Measurements from ENCODE around the gene SH3BP2. TPM values are rescaled to one million over a fixed set of nuclear protein-coding genes. Genes with fewer than 3 reads are reported as not detected.

Gene SH3BP2
- total and polyA plus RNA-seq, 10 of the 15 experiments (the other 5 are each of a cell fraction or from before 2014, with no cell fraction given) = 1.1 to 61.8 (median 23.9) TPM

- no peak overlapping the region for H3K4me3 ChIP-seq
- ChIA-PET RAD21 (ENCODE audit: unreplicated experiment) (interaction anchor here (0.9 to 2.2 kb wide), 6 partner anchors 19 to 108 kb away, joined by 3 to 5 read pairs (median 3); no protein-coding TSS in a partner anchor), POLR2A (interaction anchor here (1.1 to 1.5 kb wide), 4 partner anchors 10 to 24 kb away, joined by 3 to 5 read pairs (median 4); no protein-coding TSS in a partner anchor), SMC1A (ENCODE audit: uncharacterized antibody, unreplicated experiment) (interaction anchor here (0.7 to 3.2 kb wide), 10 partner anchors 8 to 387 kb away, joined by 3 to 26 read pairs (median 4); no protein-coding TSS in a partner anchor), CTCF (interaction anchor here (0.6 to 2.1 kb wide), 4 partner anchors 11 to 250 kb away, joined by 3 to 9 read pairs (median 4); no protein-coding TSS in a partner anchor)
- TF ChIP-seq PAX8 (IDR thresholded peaks at IDR 0.05) (no peak), PBX3 (IDR thresholded peaks at IDR 0.05; ENCODE audit: insufficient replicate concordance, low read depth, low read length) (peak; percentile 68), RELA (IDR thresholded peaks at IDR 0.05; ENCODE audit: borderline replicate concordance, partially characterized antibody) (no peak), PKNOX1 (IDR thresholded peaks at IDR 0.05) (peak; percentile 87), REST (IDR thresholded peaks at IDR 0.05; ENCODE audit: low read depth, low read length) (no peak)
- no peaks in the 10 kb centered on the region for H4K20me1 ChIP-seq (ENCODE audit: control insufficient read depth, insufficient read depth)
- no TSS peak for BruUV-seq (replicated peaks)
- DNase-seq (ENCODE audit: low read depth, low spot score) (no peak), ATAC-seq (peak; percentile 53), FAIRE-seq (no peak)
- WGBS (ENCODE audit: insufficient coverage, insufficient replicate concordance, low lambda C conversion rate, missing lambda C conversion rate) = 47% methylated on average over 2 of the region's 2 CpGs
- H3K9ac ChIP-seq (ENCODE audit: control insufficient read depth, insufficient read depth, low read length) = no peak overlapping the region
- intact Hi-C loops (cut with micrococcal nuclease; ENCODE audit: unreplicated experiment) = no loop called here
- H3K9me3 ChIP-seq (replicated peaks; ENCODE audit: control insufficient read depth, insufficient read depth, low read length) = no peaks in the 10 kb centered on the region
- H3K4me1 ChIP-seq (ENCODE audit: control insufficient read depth, insufficient read depth, low read length) = no peaks in the 10 kb centered on the region
- in situ Hi-C loops (cut with MboI) = no loop called here
- peaks cover 22% of the 10 kb centered on the region for H3K79me2 ChIP-seq (ENCODE audit: control insufficient read depth, insufficient read depth, low read length)
- peaks cover under 1 to 6% of the 10 kb centered on the region in 2 experiments; a peak in 3 of 4 replicates for H3K36me3 ChIP-seq (ENCODE audit: control insufficient read depth in 2 of 2, insufficient read depth in 2 of 2, low read length in 1 of 2)
- H3K27me3 ChIP-seq (replicated peaks in 1 of 2; ENCODE audit: control insufficient read depth in 2 of 2, insufficient read depth in 2 of 2, low read length in 1 of 2) = no peaks in the 10 kb centered on the region
- no peak overlapping the region for H3K27ac ChIP-seq (ENCODE audit: control insufficient read depth, insufficient read depth)
- H3K4me2 ChIP-seq (ENCODE audit: control insufficient read depth, insufficient read depth) = no peak overlapping the region
- H2AFZ ChIP-seq (ENCODE audit: control insufficient read depth, low read depth, low read length) = no peak overlapping the region
Observed at GRCh38 chr4:2871911-2872310, 79.0 kb downstream of the SH3BP2 start.
